Heart left ventricle (tissue), 16 donors: ENCODE data around the gene LRPPRC. TPM values are rescaled to one million over a fixed set of nuclear protein-coding genes. Genes with fewer than 3 reads are reported as not detected.

Experiments
- ATAC-seq, 4 donors: fragments of 200-7000 bp; cut with Tn5 transposase; one replicate each; pipeline ENCODE4 v1.9.1; 2020 to 2022; ENCODE audit warnings: moderate library complexity in 4 of 4, mild to moderate bottlenecking in 3 of 4, moderate number of reproducible peaks in 1 of 4
- DNase-seq, 5 donors: peaks; one replicate each; pipeline ENCODE4 v3.0.0-alpha.2; 2020
- H3K27ac ChIP-seq, 12 donors: fragments of 200-600 bp; sonication (generic) in 4 of 12; one replicate each; pipeline versions ENCODE4 v1.5.0 to v1.8.0; 2016 to 2022; ENCODE audit warnings: mild to moderate bottlenecking in 2 of 12
- H3K27me3 ChIP-seq, 9 donors: fragments of 200-600 bp; sonication (generic) in 2 of 9; one replicate each; pipeline versions ENCODE4 v1.5.1 to v1.8.0; 2016 to 2022; ENCODE audit warnings: mild to moderate bottlenecking in 3 of 9
- H3K36me3 ChIP-seq, 9 donors: fragments of 200-600 bp; sonication (generic) in 2 of 9; one replicate each; pipeline versions ENCODE4 v1.5.0 to v1.8.0; 2018 to 2022; ENCODE audit warnings: mild to moderate bottlenecking in 2 of 9
- H3K4me1 ChIP-seq, 12 donors: fragments of 200-600 bp; sonication (generic) in 4 of 12; one replicate each; pipeline versions ENCODE4 v1.5.0 to v1.8.0; 2016 to 2022; ENCODE audit warnings: mild to moderate bottlenecking in 3 of 12
- H3K4me3 ChIP-seq, 12 donors: fragments of 200-600 bp; sonication (generic) in 4 of 12; one replicate each; pipeline versions ENCODE4 v1.5.0 to v1.8.0; 2017 to 2022; ENCODE audit warnings: mild to moderate bottlenecking in 9 of 12, moderate library complexity in 4 of 12
- H3K9me3 ChIP-seq, 12 donors: fragments of 200-600 bp; sonication (generic) in 4 of 12; one replicate each; pipeline versions ENCODE4 v1.5.0 to v1.8.0; 2016 to 2022; ENCODE audit warnings: mild to moderate bottlenecking in 1 of 12
- CTCF ChIP-seq, 12 donors: fragments of 200-600 bp; sonication (generic) in 4 of 12; IDR thresholded peaks; one replicate each; pipeline versions ENCODE4 v1.5.0 to v1.8.0; 2018 to 2022; ENCODE audit warnings: antibody characterized with exemption in 12 of 12, mild to moderate bottlenecking in 5 of 12
- POLR2A ChIP-seq, 2 donors: fragments of 450-650 bp; IDR thresholded peaks; one replicate each; pipeline ENCODE4 v1.6.1; 2017; ENCODE audit warnings: antibody characterized with exemption in 2 of 2, mild to moderate bottlenecking in 2 of 2, moderate library complexity in 2 of 2
- WGBS, 4 donors: extraction: QIAGEN DNeasy Blood & Tissue Kit in 2 of 4; methylation state at CpG; one replicate each; pipeline versions ENCODE4 v1.1.5 to v1.1.7; 2013 to 2018; 5-methylcytosine and 5-hydroxymethylcytosine counted together
- intact Hi-C, 10 donors: fragments of 100-400 bp; cut with DNase I; formaldehyde crosslinking; loops; one replicate each; pipeline versions ENCODE4 v1.11.1 to v1.14.2; 2022
- polyA plus RNA-seq, 2 donors: library from polyadenylated mRNA; stranded (reverse); fragments of 200-250 nt; gene quantifications; one replicate each; pipeline ENCODE4 v1.2.3, GENCODE V29; 2013
- total RNA-seq, 9 donors: library from RNA; depleted of rRNA in 2 of 9; stranded (reverse); fragments of >200 nt in 2 of 9; fragmentation: NEBNext Ultra II Directional in 3 of 9; extraction: Animal tissue kit (Norgen Biotek cat#: 25700) in 3 of 9; gene quantifications; one replicate each; pipeline versions ENCODE4 v1.1.0 to v1.2.4, GENCODE V29; 2016 to 2023
- donor health status: ischemic (EF 13 %, LVEDD 7.1; RV severe dilation, severe dysfunction).
- donor health status: healthy with polysubstance abuse.
- donor health status: DM: no; HTN: yes; CAD: no.
- donor health status: DM: no; HTN: no; CAD: no.
- donor health status: ischemic (EF 25% LVEDD 6.9; RV normal size, moderate dysfunction).
- donor health status: ischemic (EF 25% LVEDD 5.7; RV mildly dilated, moderate dysfunction).
- donor health status: healthy.
- donor health status: DM: yes; HTN: yes; CAD: no.
- donor health status: ischemic (EF 35%, LVEDD 5.7; RV mildly dilated, moderate dysfunction).
- donor health status: nonischemic (EF 11% LVEDD 7.7; RV severe dilation, severe dysfunction).
- donor health status: DM: yes; HTN: yes; CAD: no.
- donor health status: PGD.
- donor health status: ischemic (EF 29% LVEDD 5.4; RV normal size, mild dysfunction).
- donor health status: nonischemic (EF 23%, LVEDD 6.1; RV moderate dilation, normal function).

The LRPPRC gene
- total and polyA plus RNA-seq, 11 donors, result 23.2 to 117 (median 88.0) TPM

GRCh38 chr2:44005846-44006245 is 10.1 kb upstream of the LRPPRC start:
- intact Hi-C loops, result no loop called here
- no peaks in the 10 kb centered on the region for H3K36me3 ChIP-seq
- H3K27me3 ChIP-seq, result peaks cover 0 to 8% (median 0%) of the 10 kb centered on the region in 9 donors
- no peak for DNase-seq
- TF ChIP-seq POLR2A (IDR thresholded peaks at IDR 0.05) (no peak), CTCF (IDR thresholded peaks at IDR 0.05) (no peak)
- ATAC-seq, result no peak
- WGBS, 4 donors, result 72 to 74% (median 73%) methylated on average over 3 of the region's 3 CpGs
- H3K9me3 ChIP-seq, result no peaks in the 10 kb centered on the region
- no peak overlapping the region for H3K4me3 ChIP-seq
- no peaks in the 10 kb centered on the region for H3K4me1 ChIP-seq
- H3K27ac ChIP-seq, result no peak overlapping the region

GRCh38 chr2:44004735-44005602 is 9.2 kb upstream of the LRPPRC start:
- ATAC-seq (no peak), DNase-seq (no peak)
- H3K9me3 ChIP-seq, result no peaks in the 10 kb centered on the region
- no peaks in the 10 kb centered on the region for H3K36me3 ChIP-seq
- 48 to 82% (median 69%) methylated on average over 3 of the region's 3 CpGs for WGBS, 4 donors
- no peaks in the 10 kb centered on the region for H3K4me1 ChIP-seq
- no peak overlapping the region for H3K4me3 ChIP-seq
- H3K27me3 ChIP-seq, result peaks cover 0 to 3% (median 0%) of the 10 kb centered on the region in 9 donors
- H3K27ac ChIP-seq, result no peak overlapping the region
- TF ChIP-seq POLR2A (IDR thresholded peaks at IDR 0.05), result no peak
- TF ChIP-seq CTCF (IDR thresholded peaks at IDR 0.05), result no peak
- intact Hi-C loops, result no loop called here

GRCh38 chr2:44001716-44002115 is 5.9 kb upstream of the LRPPRC start:
- H3K9me3 ChIP-seq, result no peaks in the 10 kb centered on the region

More at GRCh38 chr2:44001716-44002115, 5.9 kb upstream of the LRPPRC start:
- ATAC-seq (no peak), DNase-seq (no peak)
- Histone ChIP-seq H3K36me3 (no peaks in the 10 kb centered on the region), H3K27me3 (no peaks in the 10 kb centered on the region), H3K4me1 (peaks cover 0 to 4% (median under 1%) of the 10 kb centered on the region in 12 donors), H3K4me3 (no peak overlapping the region), H3K27ac (no peak overlapping the region)
- TF ChIP-seq POLR2A (IDR thresholded peaks at IDR 0.05), result no peak
- TF ChIP-seq CTCF (IDR thresholded peaks at IDR 0.05), result no peak
- 62 to 75% (median 68%) methylated on average over 1 of the region's 1 CpG for WGBS, 4 donors
- intact Hi-C loops, result no loop called here
